Suprapubic skin (tissue), 4 donors: ENCODE results near the gene GRIP2. TPM values are rescaled to one million over a fixed set of nuclear protein-coding genes. Genes with fewer than 3 reads are reported as not detected.

Experiments
- DNase-seq, 2 donors: peaks; one replicate each; pipeline ENCODE4 v3.0.0-alpha.2; 2019; ENCODE audit warnings: low spot score in 2 of 2
- H3K27ac ChIP-seq: fragments of 200-600 bp; sonication (generic); one replicate; pipeline ENCODE4 v1.5.1; 2019
- H3K27me3 ChIP-seq: fragments of 200-600 bp; sonication (generic); one replicate; pipeline ENCODE4 v1.5.1; 2019
- H3K36me3 ChIP-seq: fragments of 200-600 bp; sonication (generic); one replicate; pipeline ENCODE4 v1.5.1; 2019
- H3K4me1 ChIP-seq: fragments of 200-600 bp; sonication (generic); one replicate; pipeline ENCODE4 v1.5.1; 2019
- H3K4me3 ChIP-seq: fragments of 200-600 bp; sonication (generic); one replicate; pipeline ENCODE4 v1.5.1; 2019; ENCODE audit warnings: mild to moderate bottlenecking
- H3K9me3 ChIP-seq: fragments of 200-600 bp; sonication (generic); one replicate; pipeline ENCODE4 v1.5.1; 2019
- CTCF ChIP-seq, 2 donors: fragments of 200-600 bp in 1 of 2; fragments of 450-650 bp in 1 of 2; sonication (generic) in 1 of 2; IDR thresholded peaks; one replicate each; pipeline ENCODE4 v1.5.1; 2016 to 2019; ENCODE audit warnings: antibody characterized with exemption in 2 of 2, mild to moderate bottlenecking in 1 of 2, moderate library complexity in 1 of 2
- EP300 ChIP-seq: sonication (generic); formaldehyde crosslinking; IDR thresholded peaks from one replicate; pipeline ENCODE4 v1.6.1; 2017; ENCODE audit warnings: antibody characterized with exemption
- POLR2A ChIP-seq, 2 donors: fragments of 450-650 bp; IDR thresholded peaks; one replicate each; pipeline ENCODE4 v1.6.1; 2017; ENCODE audit warnings: antibody characterized with exemption in 2 of 2, mild to moderate bottlenecking in 2 of 2, moderate library complexity in 2 of 2
- POLR2AphosphoS5 ChIP-seq, 3 donors: sonication (generic); formaldehyde crosslinking; IDR thresholded peaks; one replicate each; pipeline ENCODE4 v1.6.1; 2017; ENCODE audit warnings: antibody characterized with exemption in 3 of 3
- WGBS: methylation state at CpG from one replicate; pipeline ENCODE4 v1.1.5; 2018; 5-methylcytosine and 5-hydroxymethylcytosine counted together
- total RNA-seq, 4 donors: library from RNA; depleted of rRNA; stranded (reverse); fragments of >200 nt; gene quantifications; one replicate each; pipeline ENCODE4 v1.1.0, GENCODE V29; 2016

The GRIP2 gene
- total RNA-seq, 4 donors from 2014 or later, result 0.65 to 5.8 (median 3.0) TPM

GRCh38 chr3:14472471-14473351 lies 67.4 kb downstream of the GRIP2 start:
- H3K4me1 ChIP-seq, result no peaks in the 10 kb centered on the region
- no peak overlapping the region for H3K4me3 ChIP-seq
- WGBS, result 82% methylated on average over 19 of the region's 22 CpGs
- peaks cover 88% of the 10 kb centered on the region for H3K36me3 ChIP-seq
- H3K27me3 ChIP-seq, result no peaks in the 10 kb centered on the region
- no peak for TF ChIP-seq POLR2AphosphoS5 (IDR thresholded peaks at IDR 0.05)
- no peak for TF ChIP-seq EP300
- DNase-seq, result no peak
- H3K9me3 ChIP-seq, result no peaks in the 10 kb centered on the region
- no peak overlapping the region for H3K27ac ChIP-seq

GRCh38 chr3:14471690-14472089 lies 68.5 kb downstream of the GRIP2 start:
- DNase-seq, result no peak
- WGBS, result 95% methylated on average over 10 of the region's 10 CpGs
- Histone ChIP-seq H3K36me3 (peaks cover 88% of the 10 kb centered on the region), H3K27me3 (no peaks in the 10 kb centered on the region), H3K27ac (no peak overlapping the region), H3K4me1 (no peaks in the 10 kb centered on the region), H3K9me3 (no peaks in the 10 kb centered on the region), H3K4me3 (no peak overlapping the region)
- TF ChIP-seq POLR2A (IDR thresholded peaks at IDR 0.05) (no peak), POLR2AphosphoS5 (IDR thresholded peaks at IDR 0.05) (no peak), EP300 (no peak), CTCF (IDR thresholded peaks at IDR 0.05) (no peak)

- Histone ChIP-seq H3K4me1 (no peaks in the 10 kb centered on the region), H3K27me3 (no peaks in the 10 kb centered on the region), H3K9me3 (no peaks in the 10 kb centered on the region), H3K27ac (no peak overlapping the region), H3K4me3 (no peak overlapping the region), H3K36me3 (peaks cover 88% of the 10 kb centered on the region)
- WGBS, result 90% methylated on average over 5 of the region's 5 CpGs
- DNase-seq, result no peak
- TF ChIP-seq CTCF (IDR thresholded peaks at IDR 0.05), result no peak
- TF ChIP-seq POLR2A (IDR thresholded peaks at IDR 0.05), result no peak
- no peak for TF ChIP-seq POLR2AphosphoS5 (IDR thresholded peaks at IDR 0.05)
- TF ChIP-seq EP300, result no peak
These were observed 69.1 kb downstream of the GRIP2 start for GRCh38 chr3:14471016-14471415.

GRCh38 chr3:14470461-14470860 lies 69.7 kb downstream of the GRIP2 start:
- WGBS, result 76% methylated on average over 12 of the region's 12 CpGs
- Histone ChIP-seq H3K27ac (no peak overlapping the region), H3K36me3 (peaks cover 88% of the 10 kb centered on the region), H3K4me1 (no peaks in the 10 kb centered on the region), H3K27me3 (no peaks in the 10 kb centered on the region), H3K4me3 (no peak overlapping the region), H3K9me3 (no peaks in the 10 kb centered on the region)
- DNase-seq, result no peak
- TF ChIP-seq EP300 (no peak), CTCF (IDR thresholded peaks at IDR 0.05) (no peak), POLR2A (IDR thresholded peaks at IDR 0.05) (no peak), POLR2AphosphoS5 (IDR thresholded peaks at IDR 0.05) (no peak)

- Histone ChIP-seq H3K36me3 (peaks cover 90% of the 10 kb centered on the region), H3K4me1 (no peaks in the 10 kb centered on the region), H3K27me3 (no peaks in the 10 kb centered on the region), H3K9me3 (no peaks in the 10 kb centered on the region), H3K27ac (no peak overlapping the region), H3K4me3 (no peak overlapping the region)
- TF ChIP-seq POLR2AphosphoS5 (IDR thresholded peaks at IDR 0.05) (no peak), POLR2A (IDR thresholded peaks at IDR 0.05) (no peak), EP300 (no peak), CTCF (IDR thresholded peaks at IDR 0.05) (no peak)
- 87% methylated on average over 13 of the region's 13 CpGs for WGBS
- no peak for DNase-seq
These were observed 71.5 kb downstream of the GRIP2 start for GRCh38 chr3:14468621-14468981.
